Muscle layer of colon (tissue), 2 donors: ENCODE results near the gene NPAS3.

Source experiments
- H3K27ac ChIP-seq: one replicate; pipeline ENCODE4 v1.7.0; 2013; ENCODE audit warnings: low read depth, mild to moderate bottlenecking, low read length, moderate library complexity
- H3K27me3 ChIP-seq, 2 donors: one replicate each; pipeline ENCODE4 v1.7.0; 2013; ENCODE audit warnings: low read length in 2 of 2, mild to moderate bottlenecking in 2 of 2; ENCODE audit not compliant: insufficient read depth in 2 of 2, control insufficient read depth in 1 of 2
- H3K36me3 ChIP-seq: one replicate; pipeline ENCODE4 v1.7.0; 2013; ENCODE audit warnings: mild to moderate bottlenecking, low read length; ENCODE audit not compliant: insufficient read depth
- H3K4me1 ChIP-seq: one replicate; pipeline ENCODE4 v1.7.0; 2013; ENCODE audit warnings: mild to moderate bottlenecking, low read length; ENCODE audit not compliant: insufficient read depth
- H3K4me3 ChIP-seq, 2 donors: one replicate each; pipeline ENCODE4 v1.7.0; 2013; ENCODE audit warnings: low read length in 2 of 2, low read depth in 1 of 2, mild to moderate bottlenecking in 1 of 2, moderate library complexity in 1 of 2
- H3K9ac ChIP-seq: one replicate; pipeline ENCODE4 v1.7.0; 2013; ENCODE audit warnings: low read length
- H3K9me3 ChIP-seq: one replicate; pipeline ENCODE4 v1.7.0; 2013; ENCODE audit warnings: mild to moderate bottlenecking, low read length
- donor health status: abdominal sarcoma.
- donor health status: Adenocarcinoma of cecum.

Gene NPAS3

GRCh38 chr14:33764876-33765650 lies 826.4 kb downstream of the NPAS3 start:
- H3K27me3 ChIP-seq, result no peaks in the 10 kb centered on the region
- no peak overlapping the region for H3K9ac ChIP-seq
- no peaks in the 10 kb centered on the region for H3K9me3 ChIP-seq
- H3K4me3 ChIP-seq, result no peak overlapping the region
- no peaks in the 10 kb centered on the region for H3K4me1 ChIP-seq
- H3K27ac ChIP-seq, result no peak overlapping the region
- H3K36me3 ChIP-seq, result no peaks in the 10 kb centered on the region

GRCh38 chr14:33767586-33768457 lies 829.1 kb downstream of the NPAS3 start:
- no peaks in the 10 kb centered on the region for H3K36me3 ChIP-seq
- H3K4me3 ChIP-seq, result no peak overlapping the region
- no peaks in the 10 kb centered on the region for H3K9me3 ChIP-seq
- no peaks in the 10 kb centered on the region for H3K27me3 ChIP-seq
- H3K4me1 ChIP-seq, result no peaks in the 10 kb centered on the region
- no peak overlapping the region for H3K9ac ChIP-seq
- no peak overlapping the region for H3K27ac ChIP-seq

- no peaks in the 10 kb centered on the region for H3K36me3 ChIP-seq
- no peaks in the 10 kb centered on the region for H3K27me3 ChIP-seq
- no peaks in the 10 kb centered on the region for H3K9me3 ChIP-seq
- no peak overlapping the region for H3K9ac ChIP-seq
- H3K27ac ChIP-seq, result no peak overlapping the region
- H3K4me1 ChIP-seq, result no peaks in the 10 kb centered on the region
- no peak overlapping the region for H3K4me3 ChIP-seq
Measured at GRCh38 chr14:33768458-33768830, 829.8 kb downstream of the NPAS3 start.

- no peaks in the 10 kb centered on the region for H3K9me3 ChIP-seq
- no peak overlapping the region for H3K27ac ChIP-seq
- H3K27me3 ChIP-seq, result no peaks in the 10 kb centered on the region
Measured at GRCh38 chr14:33773205-33774030, 834.7 kb downstream of the NPAS3 start.

GRCh38 chr14:33774161-33774560 lies 835.5 kb downstream of the NPAS3 start:
- no peak overlapping the region for H3K4me3 ChIP-seq
- H3K27ac ChIP-seq, result no peak overlapping the region
- no peaks in the 10 kb centered on the region for H3K9me3 ChIP-seq
- H3K4me1 ChIP-seq, result no peaks in the 10 kb centered on the region
- H3K9ac ChIP-seq, result no peak overlapping the region
- no peaks in the 10 kb centered on the region for H3K27me3 ChIP-seq
- H3K36me3 ChIP-seq, result no peaks in the 10 kb centered on the region

More at GRCh38 chr14:33773205-33774030, 834.7 kb downstream of the NPAS3 start:
- Histone ChIP-seq H3K4me1 (no peaks in the 10 kb centered on the region), H3K36me3 (no peaks in the 10 kb centered on the region), H3K9ac (no peak overlapping the region), H3K4me3 (no peak overlapping the region)

- no peaks in the 10 kb centered on the region for H3K36me3 ChIP-seq
- H3K4me1 ChIP-seq, result no peaks in the 10 kb centered on the region
- no peak overlapping the region for H3K9ac ChIP-seq
- no peak overlapping the region for H3K4me3 ChIP-seq
- H3K9me3 ChIP-seq, result no peaks in the 10 kb centered on the region
- H3K27me3 ChIP-seq, result no peaks in the 10 kb centered on the region
- no peak overlapping the region for H3K27ac ChIP-seq
Measured at GRCh38 chr14:33774723-33775470, 836.2 kb downstream of the NPAS3 start.

GRCh38 chr14:33776871-33777270 lies 838.2 kb downstream of the NPAS3 start:
- H3K9ac ChIP-seq, result no peak overlapping the region
- no peak overlapping the region for H3K27ac ChIP-seq
- no peaks in the 10 kb centered on the region for H3K4me1 ChIP-seq
- no peaks in the 10 kb centered on the region for H3K36me3 ChIP-seq
- H3K4me3 ChIP-seq, result no peak overlapping the region
- H3K27me3 ChIP-seq, result no peaks in the 10 kb centered on the region
- H3K9me3 ChIP-seq, result no peaks in the 10 kb centered on the region

- H3K27ac ChIP-seq, result no peak overlapping the region
- H3K4me1 ChIP-seq, result no peaks in the 10 kb centered on the region
- H3K9me3 ChIP-seq, result no peaks in the 10 kb centered on the region
- no peaks in the 10 kb centered on the region for H3K36me3 ChIP-seq
- no peak overlapping the region for H3K9ac ChIP-seq
- H3K4me3 ChIP-seq, result no peak overlapping the region
- H3K27me3 ChIP-seq, result no peaks in the 10 kb centered on the region
Measured at GRCh38 chr14:33777681-33778080, 839.0 kb downstream of the NPAS3 start.

- Histone ChIP-seq H3K9ac (no peak overlapping the region), H3K9me3 (no peaks in the 10 kb centered on the region), H3K4me1 (no peaks in the 10 kb centered on the region), H3K27me3 (no peaks in the 10 kb centered on the region), H3K27ac (no peak overlapping the region), H3K4me3 (no peak overlapping the region), H3K36me3 (no peaks in the 10 kb centered on the region)
Measured at GRCh38 chr14:33780035-33780434, 841.4 kb downstream of the NPAS3 start.

- no peaks in the 10 kb centered on the region for H3K9me3 ChIP-seq
- H3K9ac ChIP-seq, result no peak overlapping the region
Measured at GRCh38 chr14:33781236-33781635, 842.6 kb downstream of the NPAS3 start.

More at GRCh38 chr14:33781236-33781635, 842.6 kb downstream of the NPAS3 start:
- Histone ChIP-seq H3K27ac (no peak overlapping the region), H3K36me3 (no peaks in the 10 kb centered on the region), H3K4me1 (no peaks in the 10 kb centered on the region), H3K27me3 (no peaks in the 10 kb centered on the region), H3K4me3 (no peak overlapping the region)
